Progenitor cell of endocrine pancreas (in vitro differentiated cells): ENCODE results near the gene DENND6B. TPM values are rescaled to one million over a fixed set of nuclear protein-coding genes. Genes with fewer than 3 reads are reported as not detected.
"Not testable (repeated sequence)": the region's sequence is repeated elsewhere in the genome, so short reads cannot be mapped to it uniquely, and the experiment has no call there.

Source experiments
- DNase-seq: peaks from one replicate; pipeline ENCODE4 v3.0.0; 2021; ENCODE audit warnings: low spot score; ENCODE audit not compliant: unreplicated experiment
- H3K27ac Mint-ChIP-seq: 2 replicates; pipeline ENCODE4 v1.8.0; 2021; ENCODE audit warnings: mild to moderate bottlenecking, moderate library complexity, mixed read lengths
- H3K27me3 Mint-ChIP-seq: 2 replicates; pipeline ENCODE4 v1.8.0; 2021; ENCODE audit warnings: mixed read lengths
- H3K36me3 Mint-ChIP-seq: 2 replicates; pipeline ENCODE4 v1.8.0; 2022; ENCODE audit warnings: mixed read lengths; ENCODE audit not compliant: insufficient read depth
- H3K4me1 Mint-ChIP-seq: 2 replicates; pipeline ENCODE4 v1.8.0; 2021; ENCODE audit warnings: low read depth, mixed read lengths
- H3K4me3 Mint-ChIP-seq: 2 replicates; pipeline ENCODE4 v1.8.0; 2021; ENCODE audit warnings: low read depth, mild to moderate bottlenecking, moderate library complexity, mixed read lengths
- H3K9me3 Mint-ChIP-seq: 2 replicates; pipeline ENCODE4 v1.8.0; 2021; ENCODE audit warnings: low read depth, mixed read lengths
- CTCF ChIP-seq: fragments of 200-600 bp; sonication (generic); IDR thresholded peaks from one replicate; pipeline ENCODE4 v1.5.0; 2021; ENCODE audit warnings: antibody characterized with exemption, mild to moderate bottlenecking; ENCODE audit not compliant: unreplicated experiment
- total RNA-seq: library from RNA; stranded (reverse); gene quantifications from 2 replicates; pipeline ENCODE4 v1.2.1, GENCODE V29; 2021

DENND6B gene
- total RNA-seq, 1 donor from 2014 or later: 36.4 TPM

GRCh38 chr22:50274311-50274710 lies 52.5 kb downstream of the DENND6B start:
- H3K4me1 Mint-ChIP-seq: no peaks in the 10 kb centered on the region
- TF ChIP-seq CTCF: peak; percentile 46
- peaks cover 8% of the 10 kb centered on the region for H3K36me3 Mint-ChIP-seq
- no peak for DNase-seq
- H3K27ac Mint-ChIP-seq: no peak overlapping the region
- H3K27me3 Mint-ChIP-seq: peaks cover 13% of the 10 kb centered on the region
- no peak overlapping the region for H3K4me3 Mint-ChIP-seq
- no peaks in the 10 kb centered on the region for H3K9me3 Mint-ChIP-seq

DNA sequence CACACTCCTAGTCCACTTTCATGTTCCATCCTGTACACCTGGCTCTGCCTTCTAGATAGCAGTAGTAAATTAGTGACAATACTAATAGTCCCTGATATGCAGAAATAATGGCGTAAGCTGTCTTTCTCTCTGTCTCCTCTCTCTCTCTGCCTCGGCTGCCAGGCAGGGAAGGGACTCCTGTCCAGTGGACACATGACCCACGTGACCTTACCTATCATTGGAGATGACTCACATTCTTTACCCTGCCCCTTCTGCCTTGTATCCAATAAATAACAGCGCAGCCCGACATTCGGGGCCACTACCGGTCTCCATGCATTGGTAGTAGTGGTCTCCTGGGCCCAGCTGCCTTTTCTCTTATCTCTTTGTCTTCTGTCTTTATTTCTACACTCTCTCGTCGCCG lies 53.0 kb downstream of the DENND6B start:
- not testable (repeated sequence) for DNase-seq, H3K27ac Mint-ChIP-seq, H3K36me3 Mint-ChIP-seq, H3K4me1 Mint-ChIP-seq, H3K9me3 Mint-ChIP-seq, H3K4me3 Mint-ChIP-seq
- H3K27me3 Mint-ChIP-seq: peaks cover 17% of the 10 kb centered on the region

DNA sequence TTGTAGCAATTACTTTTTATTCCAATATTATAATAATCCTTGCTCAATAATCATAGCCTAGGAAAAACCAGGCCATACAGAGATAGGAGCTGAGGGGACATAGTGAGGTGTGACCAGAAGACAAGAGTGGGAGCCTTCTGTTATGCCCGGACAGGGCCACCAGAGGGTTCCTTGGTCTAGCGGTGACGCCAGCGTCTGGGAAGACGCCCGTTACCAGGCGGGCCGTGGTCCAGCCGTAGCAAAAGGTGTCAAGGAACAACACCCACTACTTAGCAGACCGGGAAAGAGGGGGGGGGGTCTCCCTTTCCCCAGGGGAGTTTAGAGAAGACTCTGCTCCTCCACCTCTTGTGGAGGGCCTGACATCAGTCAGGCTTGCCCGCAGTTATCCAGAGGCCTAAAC lies 53.5 kb downstream of the DENND6B start:
- not testable (repeated sequence) for H3K9me3 Mint-ChIP-seq, H3K36me3 Mint-ChIP-seq, H3K27ac Mint-ChIP-seq, H3K4me1 Mint-ChIP-seq, DNase-seq, H3K4me3 Mint-ChIP-seq
- H3K27me3 Mint-ChIP-seq: peaks cover 21% of the 10 kb centered on the region
- TF ChIP-seq CTCF: peak; percentile 13

DNA sequence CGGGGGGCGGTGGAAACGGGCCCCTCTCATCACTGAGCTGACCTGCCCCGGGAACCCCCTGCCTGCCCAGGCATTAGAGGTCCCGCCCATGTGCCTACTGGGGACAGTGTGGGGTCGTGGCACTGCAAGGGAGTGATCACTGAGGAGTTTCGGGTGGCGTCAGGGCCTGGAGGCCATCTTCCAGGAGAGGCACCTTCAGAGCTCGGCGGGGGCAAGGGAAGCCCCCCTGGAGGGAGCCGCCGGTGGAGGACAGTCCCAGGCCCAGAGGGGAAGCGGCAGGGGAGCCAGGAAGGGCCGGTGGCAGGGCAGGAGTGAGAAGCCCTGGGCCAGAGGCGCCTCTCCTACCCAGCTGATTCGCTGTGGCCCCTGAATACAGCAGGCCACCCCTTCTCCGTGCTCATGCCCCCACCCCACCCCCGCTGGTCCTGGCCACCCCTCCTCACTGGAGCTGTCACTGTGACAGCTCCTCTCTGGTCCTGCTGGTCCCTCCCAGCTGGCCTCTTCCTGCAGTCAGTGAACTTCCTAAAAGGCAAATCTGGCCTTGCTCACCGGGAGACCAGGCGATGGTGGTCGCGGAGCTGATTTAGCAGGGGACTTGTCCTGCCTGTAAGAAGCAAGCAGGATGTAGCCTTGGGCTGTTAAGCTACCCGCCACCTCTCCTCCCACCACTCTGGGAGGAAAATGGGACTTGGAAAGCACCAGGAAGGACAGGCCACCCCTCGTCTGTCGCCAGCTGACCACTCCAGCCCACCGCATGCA lies 54.6 kb downstream of the DENND6B start:
- Mint-ChIP-seq H3K4me3 (no peak overlapping the region), H3K36me3 (peaks cover 4% of the 10 kb centered on the region), H3K9me3 (no peaks in the 10 kb centered on the region), H3K27me3 (peaks cover 26% of the 10 kb centered on the region), H3K4me1 (no peaks in the 10 kb centered on the region), H3K27ac (no peak overlapping the region)
- no peak for TF ChIP-seq CTCF
- no peak for DNase-seq

DNA sequence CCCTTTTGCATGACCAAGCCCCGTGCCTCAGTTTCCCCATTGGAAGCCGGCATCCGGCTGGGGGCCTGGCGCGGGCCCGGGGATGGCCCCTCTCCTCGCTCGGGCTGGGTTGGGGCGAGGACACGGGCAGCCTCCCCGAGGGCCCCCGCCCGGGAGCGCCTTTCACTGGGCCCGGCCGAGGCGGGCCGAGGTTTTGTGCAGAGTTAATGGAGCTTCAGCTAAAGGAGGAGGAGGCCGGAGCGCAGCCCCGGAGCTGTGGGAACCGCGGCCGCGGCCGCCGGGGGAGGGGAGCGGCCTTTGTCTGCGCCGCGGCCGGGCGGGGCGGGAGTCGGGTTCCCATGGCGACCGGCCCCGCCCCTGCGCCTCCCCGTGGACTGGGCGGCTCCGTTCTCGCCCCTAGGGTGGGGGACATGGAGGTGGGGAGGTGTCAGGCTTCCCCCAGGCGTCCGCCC lies 55.3 kb downstream of the DENND6B start:
- H3K36me3 Mint-ChIP-seq: peaks cover 2% of the 10 kb centered on the region
- H3K9me3 Mint-ChIP-seq: no peaks in the 10 kb centered on the region
- H3K4me1 Mint-ChIP-seq: no peaks in the 10 kb centered on the region
- TF ChIP-seq CTCF: peak; percentile 20
- no peak overlapping the region for H3K27ac Mint-ChIP-seq
- no peak for DNase-seq
- no peak overlapping the region for H3K4me3 Mint-ChIP-seq
- H3K27me3 Mint-ChIP-seq: peaks cover 26% of the 10 kb centered on the region
